GM18907 (cell line): Measurements from ENCODE around the gene CCL24.
"Not testable (repeated sequence)": the region's sequence is repeated elsewhere in the genome, so short reads cannot be mapped to it uniquely, and the experiment has no call there.

Experiments used
- ATAC-seq: cut with Tn5 transposase; IDR thresholded peaks from one replicate; pipeline ENCODE4 v1.9.1; 2021; ENCODE audit warnings: mild to moderate bottlenecking, moderate library complexity; ENCODE audit not compliant: unreplicated experiment

The CCL24 gene

DNA sequence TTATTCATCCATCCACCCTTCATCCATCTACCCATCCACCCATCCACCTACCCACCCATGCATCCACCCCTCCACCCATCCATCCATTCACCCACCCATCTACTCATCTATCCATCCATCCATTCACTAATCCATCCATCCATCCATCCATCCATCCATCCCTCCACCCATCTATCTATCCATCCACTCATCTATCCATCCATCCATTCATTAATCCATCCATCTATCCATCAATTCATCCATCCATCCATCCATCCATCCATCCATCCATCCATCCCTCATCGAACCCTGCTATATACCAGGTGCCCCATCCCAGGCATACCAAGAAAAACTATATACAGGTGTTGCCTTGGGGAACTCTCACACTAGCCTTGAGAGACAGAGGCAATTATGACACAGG, 7.1 kb upstream of the CCL24 start:
- no peak for ATAC-seq

DNA sequence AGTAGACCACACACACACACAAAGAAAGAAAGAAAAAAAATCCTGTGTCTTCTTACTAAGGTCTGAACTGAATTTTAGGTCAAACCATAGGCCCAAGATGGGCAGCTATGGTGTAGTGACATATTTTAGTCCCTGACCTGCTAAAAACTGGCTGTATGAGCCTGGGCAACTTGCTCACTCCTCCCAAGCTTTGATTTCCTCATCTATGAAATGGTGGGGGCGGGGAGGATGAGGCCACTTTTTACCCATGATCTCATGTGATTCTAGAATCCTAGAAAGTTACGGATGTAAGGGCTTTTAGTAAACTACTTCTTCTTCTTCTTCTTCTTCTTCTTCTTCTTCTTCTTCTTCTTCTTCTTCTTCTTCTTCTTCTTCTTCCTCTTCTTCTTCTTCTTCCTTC, 6.1 kb upstream of the CCL24 start:
- no peak for ATAC-seq

DNA sequence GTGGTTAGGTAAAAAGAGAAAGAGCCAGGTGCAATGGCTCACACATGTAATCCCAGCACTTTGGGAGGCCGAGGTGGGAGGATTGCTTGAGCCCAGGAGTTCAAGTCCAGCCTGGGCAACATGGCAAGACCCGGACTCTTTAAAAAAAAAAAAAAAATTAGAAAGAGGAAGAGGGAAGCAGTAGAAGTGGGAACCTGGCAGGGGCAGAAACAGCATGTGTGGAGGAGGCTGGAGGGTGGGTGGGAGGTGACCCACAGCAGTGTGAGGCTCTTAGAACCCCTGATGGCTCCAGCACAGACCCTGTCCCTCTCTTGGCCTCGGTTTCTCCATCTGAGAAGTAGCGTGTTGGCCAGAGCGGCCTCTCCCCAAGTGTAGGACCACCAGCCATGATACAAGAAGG, 4.9 kb upstream of the CCL24 start:
- no peak for ATAC-seq

DNA sequence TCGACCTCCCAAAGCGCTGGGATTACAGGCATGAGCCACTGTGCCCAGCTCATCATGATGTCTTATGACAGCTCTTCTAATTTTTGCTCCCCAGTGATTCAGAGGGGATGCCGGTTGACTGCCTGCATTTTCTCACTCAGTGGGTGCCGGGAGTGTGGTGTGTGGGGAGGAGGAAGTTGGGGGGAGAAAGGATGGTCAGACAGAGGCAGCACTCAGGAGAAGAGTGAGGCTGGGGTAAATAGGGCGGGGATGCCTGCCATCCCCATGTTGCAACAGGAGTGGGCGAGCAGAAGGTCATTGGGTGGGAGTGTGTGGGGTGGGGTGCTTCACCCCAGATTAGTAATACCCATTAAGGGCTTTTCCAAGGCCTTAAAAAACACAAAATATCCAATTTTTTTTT, 3.5 kb upstream of the CCL24 start:
- ATAC-seq = no peak

DNA sequence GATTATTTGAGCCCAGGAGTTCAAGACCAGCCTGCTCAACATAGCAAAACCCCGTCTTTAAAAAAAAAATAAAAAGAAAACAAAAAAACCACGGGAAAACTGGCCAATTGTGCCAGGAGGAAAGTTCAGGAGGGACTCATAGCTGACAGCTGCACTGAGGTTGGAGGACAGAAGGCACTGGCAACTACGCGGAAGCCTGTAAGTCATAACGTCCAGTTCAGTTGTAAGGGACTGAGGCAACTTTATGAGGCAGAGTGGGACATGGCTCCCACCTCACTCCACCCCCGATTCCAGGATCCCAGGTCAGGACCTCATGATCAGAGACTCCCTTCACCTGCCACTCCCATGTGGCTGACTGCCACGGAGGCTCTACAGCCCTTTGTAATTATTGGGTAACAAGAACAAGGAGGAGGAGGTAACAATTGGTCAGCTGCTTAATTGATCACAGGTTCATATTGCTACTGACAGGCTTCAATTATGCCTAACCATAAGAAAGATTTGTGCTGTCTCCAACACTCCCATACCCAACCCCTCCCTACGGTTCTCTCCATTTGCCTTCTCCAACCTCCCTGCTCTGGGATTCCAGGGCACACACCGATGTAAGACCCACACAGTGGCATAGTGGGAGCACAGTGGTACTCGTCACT, 1.9 kb upstream of the CCL24 start:
- ATAC-seq = no peak

DNA sequence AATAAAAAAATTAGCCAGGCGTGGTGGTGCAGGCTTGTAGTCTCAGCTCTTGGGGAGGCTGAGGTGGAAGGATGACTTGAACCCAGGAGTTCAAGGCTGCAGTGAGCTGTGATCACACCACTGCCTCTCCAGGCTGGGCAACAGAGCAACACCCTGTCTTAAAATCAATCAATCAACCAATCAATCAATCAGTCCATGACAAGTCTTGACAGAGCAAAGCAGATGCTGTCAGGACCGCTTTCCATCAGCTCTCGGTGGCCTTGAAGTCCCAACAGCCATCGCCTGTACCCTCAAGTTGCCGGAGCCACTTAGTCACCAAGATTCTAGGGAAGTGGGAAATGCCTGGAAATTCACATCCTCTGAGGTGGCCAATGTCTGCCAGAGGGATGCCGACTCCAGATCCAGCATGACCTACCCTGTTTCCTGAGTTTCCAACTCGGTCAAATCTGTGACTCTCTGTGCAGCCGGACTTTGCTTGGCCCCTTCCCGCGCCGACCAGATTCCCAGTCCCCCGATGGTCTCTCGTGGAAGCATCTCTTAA, 871 bp upstream of the CCL24 start:
- ATAC-seq = no peak

DNA sequence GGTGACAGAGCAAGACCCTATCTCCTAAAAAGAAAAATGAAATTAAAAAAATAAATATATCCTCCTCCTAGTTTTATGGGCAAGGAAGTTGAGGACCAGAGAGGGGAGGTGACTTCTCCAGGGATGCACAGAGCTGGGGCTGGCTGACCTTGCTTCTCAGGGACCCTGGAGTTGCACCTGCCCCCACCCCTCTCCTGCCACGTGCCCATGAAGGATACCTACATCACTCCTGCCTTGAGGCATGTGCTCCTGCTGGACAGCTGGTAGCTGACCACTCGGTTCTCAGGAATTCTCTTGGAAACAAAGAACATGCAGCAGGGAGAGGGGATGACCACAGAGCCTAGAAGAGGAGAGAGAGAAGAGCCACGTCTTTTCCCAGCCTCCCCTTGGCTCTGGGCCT, 522 bp downstream of the CCL24 start:
- ATAC-seq = no peak

DNA sequence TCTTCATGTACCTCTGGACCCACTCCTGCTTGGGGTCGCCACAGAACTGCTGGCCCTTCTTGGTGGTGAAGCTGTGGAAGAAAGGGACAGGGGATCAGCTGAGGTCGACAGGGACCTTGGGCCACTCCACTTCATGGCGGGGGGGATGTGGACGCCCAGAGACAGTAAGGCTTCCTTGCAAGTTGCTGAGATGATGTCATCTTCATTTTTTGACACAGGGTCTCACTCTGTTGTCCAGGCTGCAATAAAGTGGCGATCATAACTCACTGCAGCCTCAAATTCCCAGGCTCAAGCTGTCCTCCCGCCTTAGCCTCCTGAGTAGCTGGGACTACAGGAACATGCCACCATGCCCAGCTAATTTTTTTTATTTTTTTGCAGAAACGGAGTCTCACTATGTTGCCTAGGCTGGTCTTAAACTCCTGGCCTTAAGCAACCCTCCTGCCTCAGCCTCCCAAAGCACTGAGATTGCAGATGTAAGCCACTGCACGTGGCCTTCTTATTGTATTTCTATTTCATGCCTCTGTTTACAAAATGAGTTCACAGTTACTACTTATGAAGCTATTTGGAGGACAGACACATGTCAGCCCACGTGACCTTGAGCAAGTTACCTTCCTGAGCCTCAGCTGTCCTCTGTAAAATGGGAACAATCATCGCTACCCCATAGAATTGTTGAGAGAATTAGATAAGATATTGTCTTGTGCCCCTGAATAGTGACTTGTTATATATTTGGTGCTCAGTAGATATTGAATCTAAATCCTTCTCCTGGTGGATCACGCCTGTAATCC, 1.5 kb downstream of the CCL24 start:
- ATAC-seq = no peak

DNA sequence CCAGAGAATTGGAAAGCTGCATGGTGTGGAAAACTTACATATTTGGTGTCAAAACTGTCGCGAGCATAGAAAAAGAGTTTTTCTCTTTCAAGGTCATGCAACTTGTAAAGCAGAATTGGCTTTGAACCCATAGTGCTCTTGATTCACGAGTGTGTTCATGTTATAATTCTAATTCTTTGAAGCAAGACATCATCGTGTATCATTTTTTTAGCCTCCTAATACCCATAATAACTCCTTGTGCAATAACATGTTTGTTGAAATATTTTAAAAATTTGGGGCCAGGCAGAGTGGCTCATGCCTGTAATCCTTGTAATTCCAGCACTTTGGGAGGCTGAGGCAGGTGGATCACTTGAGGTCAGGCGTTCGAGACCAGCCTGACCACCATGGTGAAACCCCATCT, 4.2 kb downstream of the CCL24 start:
- no peak for ATAC-seq

DNA sequence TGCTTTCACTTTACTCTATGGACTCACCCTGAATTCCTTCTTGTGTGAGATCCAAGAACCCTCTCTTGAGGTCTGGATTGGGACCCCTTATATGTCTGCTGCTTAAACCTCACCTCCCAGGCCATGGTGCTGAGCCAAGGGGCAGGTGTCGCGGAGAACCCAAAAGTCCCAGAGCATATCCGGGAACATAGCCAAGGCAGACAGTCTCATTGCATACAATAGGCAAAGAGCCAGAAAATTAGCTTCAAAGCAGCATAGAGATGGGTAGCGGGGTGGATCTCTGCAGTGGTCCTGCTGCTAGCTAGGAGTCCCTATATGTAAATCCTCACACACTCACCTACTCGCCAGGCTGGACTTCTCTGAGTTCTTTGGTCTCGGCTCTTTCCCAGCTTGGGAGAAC, 5.5 kb downstream of the CCL24 start:
- no peak for ATAC-seq

DNA sequence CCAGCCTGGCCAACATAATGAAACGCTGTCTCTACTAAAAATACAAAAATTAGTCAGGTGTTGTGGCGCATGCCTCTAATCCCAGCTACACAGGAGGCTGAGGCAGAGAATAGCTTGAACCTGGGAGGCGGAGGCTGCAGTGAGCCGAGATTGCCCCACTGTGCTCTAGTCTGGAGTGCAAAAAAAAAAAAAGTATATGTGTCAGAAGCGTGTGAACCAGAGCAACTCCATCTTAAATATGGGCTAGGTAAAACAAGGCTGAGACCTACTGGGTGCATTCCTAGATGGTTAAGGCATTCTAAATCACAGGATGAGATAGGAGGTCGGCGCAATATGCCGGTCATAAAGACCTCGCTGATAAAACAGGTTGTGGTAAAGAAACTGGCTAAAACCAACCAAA, 6.2 kb downstream of the CCL24 start:
- ATAC-seq = no peak

DNA sequence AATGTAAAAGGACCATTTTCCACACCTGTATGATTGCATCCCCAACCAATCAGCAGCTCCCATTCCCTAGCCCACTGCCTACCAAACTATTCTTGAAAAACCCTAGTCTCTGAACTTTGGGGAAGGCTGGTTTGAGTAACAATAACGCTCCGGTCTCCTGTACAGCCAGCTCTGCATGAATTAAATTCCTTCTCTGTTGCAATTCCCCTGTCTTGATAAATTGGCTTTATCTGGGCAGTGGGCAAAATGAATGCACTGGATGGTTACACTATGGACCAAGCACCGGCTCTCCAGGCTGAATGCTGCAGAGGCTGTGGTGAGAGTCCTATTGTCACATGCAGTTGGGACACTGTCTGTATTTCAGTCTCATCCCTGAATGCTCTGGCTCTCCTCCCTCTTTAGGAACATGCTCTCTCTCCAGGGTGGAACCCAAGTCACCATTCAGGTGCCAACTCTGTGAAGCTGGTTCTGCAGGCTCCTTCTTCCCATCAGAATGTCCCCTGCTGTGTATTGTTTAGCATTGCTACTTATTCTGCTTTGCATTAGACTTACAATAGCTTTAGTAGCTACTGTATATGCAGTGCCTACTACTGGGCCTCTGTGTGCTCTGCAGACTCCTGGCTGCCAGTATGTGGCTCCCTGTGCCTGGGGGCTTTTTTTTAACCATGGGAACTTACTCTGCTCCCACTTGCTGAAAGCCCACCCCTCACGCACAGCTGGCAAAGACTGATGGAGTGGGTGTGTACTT, 6.9 kb downstream of the CCL24 start:
- ATAC-seq = no peak

DNA sequence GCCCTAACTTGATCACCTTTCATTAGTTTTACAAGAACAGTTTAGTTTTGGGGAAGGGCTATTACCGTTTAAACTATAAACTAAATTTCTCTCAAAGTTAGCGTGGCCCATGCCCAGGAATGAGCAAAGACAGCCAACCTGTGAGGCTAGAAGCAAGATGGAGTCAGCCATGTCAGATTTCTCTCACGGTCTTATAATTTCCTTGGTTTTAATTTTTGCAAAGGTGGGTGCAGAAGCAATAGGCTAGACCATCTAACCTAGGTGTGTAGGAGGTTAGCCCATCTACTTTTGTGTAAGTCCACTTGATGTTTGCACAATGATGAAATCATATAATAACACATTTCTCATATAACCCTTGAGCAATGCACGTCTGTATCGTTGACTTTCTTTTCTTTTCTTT, 8.9 kb downstream of the CCL24 start:
- ATAC-seq = no peak

DNA sequence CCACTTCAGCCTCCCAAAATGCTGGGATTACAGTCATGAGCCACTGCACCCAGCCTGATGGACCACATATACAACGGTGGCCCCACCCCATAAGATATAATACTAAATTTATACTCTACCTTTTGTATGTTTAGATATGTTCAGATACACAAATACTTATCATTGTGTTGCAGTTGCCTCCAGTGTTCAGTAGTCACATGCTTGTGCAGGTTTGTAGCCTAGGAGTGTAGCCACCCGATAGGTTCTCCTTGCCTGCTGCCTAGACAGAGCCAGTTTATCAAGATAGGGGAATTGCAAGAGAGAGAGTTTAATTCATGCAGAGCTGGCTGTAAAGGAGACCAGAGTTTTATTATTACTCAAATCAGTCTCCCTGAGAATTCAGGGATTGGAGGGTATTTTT, 9.6 kb downstream of the CCL24 start:
- ATAC-seq = no peak

DNA sequence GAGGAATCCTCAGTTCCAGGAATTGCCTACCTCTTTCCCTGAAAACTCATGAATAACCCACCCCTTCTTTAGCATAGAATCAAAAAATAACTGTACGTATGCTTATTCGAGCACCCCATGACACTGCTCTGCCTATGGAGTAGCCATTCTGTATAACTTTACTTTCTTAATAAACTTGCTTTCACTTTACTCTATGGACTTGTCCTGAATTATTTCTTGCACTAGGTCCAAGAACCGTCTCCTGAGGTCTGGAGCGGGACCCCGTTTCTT, 11.1 kb downstream of the CCL24 start:
- ATAC-seq = no peak

DNA sequence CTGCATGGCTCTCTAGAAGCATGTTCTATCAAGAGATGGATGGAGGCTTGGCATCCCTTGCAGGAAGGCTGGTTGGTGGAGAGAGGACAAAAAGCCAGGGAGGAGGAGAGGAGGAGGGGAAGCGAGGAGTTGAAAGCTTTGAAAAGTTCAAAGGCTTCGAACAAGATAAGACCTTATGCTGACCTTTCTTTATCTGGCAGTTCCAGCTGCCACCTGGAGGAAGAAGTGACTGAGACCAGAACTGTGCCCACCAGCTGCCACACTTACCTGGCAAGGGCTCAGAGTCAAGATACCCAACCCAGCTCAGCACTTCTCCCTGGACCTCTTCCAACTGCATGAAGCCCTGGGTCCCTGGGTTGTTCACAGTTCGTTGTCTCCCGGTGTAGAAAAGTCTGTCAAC, 14.8 kb downstream of the CCL24 start:
- no peak for ATAC-seq

DNA sequence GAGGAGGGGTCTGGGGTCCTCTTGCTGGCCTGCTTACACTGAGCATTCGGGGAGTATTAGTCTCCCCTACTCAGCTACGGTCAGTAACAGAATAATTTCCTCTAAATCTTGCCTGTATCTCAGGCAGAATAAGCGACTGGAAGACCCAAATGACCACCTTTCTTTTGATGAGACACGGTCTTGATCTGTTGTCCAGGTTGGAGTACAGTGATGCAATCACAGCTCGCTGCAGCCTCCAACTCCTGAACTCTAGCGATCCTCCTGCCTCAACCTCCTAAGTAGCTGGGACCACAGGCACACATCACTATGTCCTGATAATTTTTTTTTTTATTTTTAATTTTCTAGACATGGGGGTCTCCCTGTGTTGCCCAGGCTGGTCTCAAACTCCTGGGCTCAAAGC, 17.2 kb downstream of the CCL24 start:
- no peak for ATAC-seq

DNA sequence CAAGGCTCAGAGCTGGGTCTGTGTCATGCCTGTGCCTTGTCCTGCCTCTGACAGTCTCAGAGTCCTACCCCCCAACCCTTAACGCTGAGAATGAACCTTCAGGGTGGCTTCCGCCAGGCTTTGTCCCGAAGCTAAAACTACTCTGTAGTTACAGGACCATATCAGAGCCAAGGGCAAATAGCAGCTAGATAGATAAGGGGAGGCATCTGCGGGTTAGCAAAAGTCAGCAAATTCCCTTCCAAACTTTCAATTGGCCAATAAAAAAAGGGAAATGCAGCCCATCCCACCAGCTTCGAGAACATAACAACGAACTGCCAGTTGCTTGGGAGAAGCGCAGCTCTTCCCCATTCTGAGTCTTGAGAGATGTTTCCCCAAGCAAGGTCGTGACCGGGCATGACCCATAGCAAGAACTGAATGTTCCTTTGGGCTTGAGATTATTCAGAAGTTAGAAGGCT, 17.7 kb downstream of the CCL24 start:
- ATAC-seq = no peak

DNA sequence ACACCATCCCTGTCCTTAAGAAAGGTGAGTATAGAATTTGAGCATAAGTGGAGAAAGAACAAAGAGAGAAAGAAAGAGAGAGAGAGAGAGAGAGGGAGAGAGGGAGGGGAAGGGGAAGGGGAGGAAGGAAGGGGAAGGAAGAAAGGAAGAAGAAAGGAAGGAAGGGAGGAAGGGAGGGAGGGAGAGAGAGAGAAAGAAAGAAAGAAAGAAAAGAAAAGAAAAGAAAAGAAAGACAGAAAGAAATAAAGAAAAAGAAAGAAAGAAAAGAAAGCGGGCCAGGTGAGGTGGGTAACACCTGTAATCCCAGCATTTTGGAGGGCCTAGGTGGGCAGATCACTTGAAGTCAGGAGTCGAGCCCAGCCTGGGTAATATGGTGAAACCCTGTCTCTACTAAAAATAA, 19.9 kb downstream of the CCL24 start:
- ATAC-seq = no peak

DNA sequence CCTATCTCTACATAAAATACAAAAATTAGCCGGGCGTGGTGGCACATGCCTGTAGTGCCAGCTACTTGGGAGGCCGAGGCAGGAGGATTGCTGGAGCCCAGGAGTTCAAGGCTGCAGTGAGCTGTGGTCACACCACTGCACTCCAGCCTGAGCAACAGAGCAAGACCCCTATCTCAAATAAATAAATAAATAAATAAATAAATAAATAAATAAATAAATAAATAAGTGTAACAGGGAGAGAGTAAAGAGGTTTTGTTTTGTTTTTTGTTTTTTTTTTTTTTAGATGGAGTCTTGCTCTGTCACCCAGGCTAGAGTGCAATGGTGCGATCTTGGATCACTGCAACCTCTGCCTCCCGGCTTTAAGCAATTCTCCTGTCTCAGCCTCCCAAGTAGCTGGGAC, 21.0 kb downstream of the CCL24 start:
- not testable (repeated sequence) for ATAC-seq

DNA sequence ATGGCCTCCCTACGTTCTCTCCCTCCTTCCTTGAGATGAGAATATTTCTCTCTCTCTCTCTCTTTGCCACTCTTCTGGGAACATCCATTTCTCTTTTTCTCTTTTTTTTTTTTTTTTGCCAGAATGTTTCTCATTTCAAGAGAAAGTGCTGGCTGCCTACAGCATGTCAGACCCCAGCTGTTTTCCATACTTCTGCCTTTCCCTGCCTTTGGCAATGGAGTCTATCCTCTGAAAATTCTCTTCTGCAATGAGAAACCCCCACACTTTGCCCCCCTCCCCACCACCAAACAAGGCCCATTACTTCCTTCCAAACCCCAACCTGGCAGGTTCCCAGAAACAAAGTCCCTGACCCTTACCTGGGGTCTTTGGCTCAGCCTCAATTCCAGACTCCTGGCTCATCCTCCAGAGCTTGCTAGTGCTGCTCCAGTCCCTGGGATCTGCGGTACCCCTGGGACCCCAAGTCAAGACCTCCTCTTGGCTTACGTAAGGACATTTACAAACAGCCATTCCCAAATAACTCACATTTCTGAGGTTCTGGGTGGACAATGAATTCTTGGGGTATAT, 24.2 kb downstream of the CCL24 start:
- no peak for ATAC-seq
